Stimulated activated CD4-positive, alpha-beta T cell treated with anti-CD3 and anti-CD28 coated beads, Interleukin-15, amount 100 ng/mL, for 48 hours (primary cell): ENCODE data around the gene UBASH3A.
"Not testable (repeated sequence)": the region's sequence is repeated elsewhere in the genome, so short reads cannot be mapped to it uniquely, and the experiment has no call there.

ENCODE experiments used
- DNase-seq, 2 donors: peaks; one replicate each; pipeline ENCODE4 v3.0.0-alpha.2; 2020; ENCODE audit warnings: low read depth in 2 of 2

The UBASH3A gene

DNA sequence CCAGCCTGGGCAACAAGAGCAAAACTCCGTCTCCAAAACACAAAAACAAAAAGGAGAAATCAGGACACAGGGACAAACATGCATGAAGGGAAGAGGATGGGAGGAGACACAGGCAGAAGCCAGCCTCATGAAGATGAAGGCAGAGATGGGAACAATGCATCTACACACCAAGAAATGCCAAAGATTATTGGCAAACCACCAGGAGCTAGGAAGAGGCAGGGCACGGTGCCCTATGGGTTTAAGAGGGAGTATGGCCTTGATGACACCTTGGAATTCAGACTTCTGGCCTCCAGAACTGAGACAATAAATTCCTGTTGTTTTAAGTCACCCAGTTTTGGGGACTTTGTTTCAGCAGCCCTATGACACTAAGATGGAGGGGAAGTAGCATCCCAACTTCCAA is 13.0 kb upstream of the UBASH3A start:
- DNase-seq = no peak

GRCh38 chr21:42391297-42391696 is 12.4 kb upstream of the UBASH3A start:
- DNase-seq = no peak

DNA sequence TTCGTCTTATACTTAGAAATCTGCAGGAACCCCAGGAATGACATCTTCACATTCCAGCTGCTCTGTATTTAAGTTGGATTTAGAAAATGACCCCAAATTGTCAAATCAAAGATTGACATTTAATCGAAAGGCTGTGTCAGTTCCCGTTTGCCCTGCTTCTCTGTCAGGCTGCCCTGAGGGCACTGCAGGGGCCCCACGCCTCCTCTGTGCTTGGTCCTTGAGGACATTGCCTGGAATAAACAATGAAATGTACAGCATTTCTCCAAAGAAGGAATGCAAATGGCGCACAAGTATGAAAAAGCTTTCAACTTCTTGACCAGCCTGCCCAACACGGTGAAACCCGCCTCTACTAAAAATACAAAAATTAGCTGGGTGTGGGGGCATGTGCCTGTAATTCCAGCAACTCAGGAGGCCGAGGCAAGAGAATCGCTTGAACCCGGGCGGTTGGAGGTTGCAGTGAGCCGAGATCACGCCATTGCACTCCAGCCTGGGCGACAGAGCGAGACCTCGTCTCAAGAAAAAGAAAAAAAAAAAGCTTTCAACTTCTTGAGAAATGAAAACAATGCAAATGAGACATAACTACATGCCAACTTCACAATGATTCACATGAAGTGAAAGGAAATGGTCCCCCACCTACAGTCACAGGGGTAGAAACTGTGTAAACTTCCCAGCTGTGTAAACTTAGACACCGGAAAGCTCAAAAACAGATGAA is 10.8 kb upstream of the UBASH3A start:
- no peak for DNase-seq

DNA sequence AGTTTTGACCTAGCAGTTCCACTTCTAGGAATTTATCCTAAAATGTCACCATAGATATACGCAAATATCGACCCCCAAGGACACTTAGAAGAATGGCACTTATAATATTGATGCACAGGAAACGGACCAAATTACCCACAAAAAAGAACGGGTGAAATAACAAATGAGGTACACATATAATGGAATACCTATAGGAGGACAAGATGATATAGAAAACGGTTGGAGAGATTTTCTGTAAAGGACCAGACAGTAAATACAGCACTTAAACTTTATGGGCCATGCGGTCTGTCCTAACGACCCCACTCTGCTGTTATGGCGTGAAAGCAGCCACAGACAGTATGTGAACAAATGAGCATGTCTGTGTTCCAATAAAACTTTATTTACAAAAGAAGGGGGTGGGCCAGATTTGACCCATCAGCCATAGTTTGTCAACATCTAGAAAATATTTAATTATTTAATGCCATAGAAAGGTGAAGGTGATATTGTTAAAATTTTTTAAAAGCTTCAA is 10.2 kb upstream of the UBASH3A start:
- DNase-seq = no peak

- no peak for DNase-seq
These were observed 8.4 kb upstream of the UBASH3A start for GRCh38 chr21:42395302-42395701.

DNA sequence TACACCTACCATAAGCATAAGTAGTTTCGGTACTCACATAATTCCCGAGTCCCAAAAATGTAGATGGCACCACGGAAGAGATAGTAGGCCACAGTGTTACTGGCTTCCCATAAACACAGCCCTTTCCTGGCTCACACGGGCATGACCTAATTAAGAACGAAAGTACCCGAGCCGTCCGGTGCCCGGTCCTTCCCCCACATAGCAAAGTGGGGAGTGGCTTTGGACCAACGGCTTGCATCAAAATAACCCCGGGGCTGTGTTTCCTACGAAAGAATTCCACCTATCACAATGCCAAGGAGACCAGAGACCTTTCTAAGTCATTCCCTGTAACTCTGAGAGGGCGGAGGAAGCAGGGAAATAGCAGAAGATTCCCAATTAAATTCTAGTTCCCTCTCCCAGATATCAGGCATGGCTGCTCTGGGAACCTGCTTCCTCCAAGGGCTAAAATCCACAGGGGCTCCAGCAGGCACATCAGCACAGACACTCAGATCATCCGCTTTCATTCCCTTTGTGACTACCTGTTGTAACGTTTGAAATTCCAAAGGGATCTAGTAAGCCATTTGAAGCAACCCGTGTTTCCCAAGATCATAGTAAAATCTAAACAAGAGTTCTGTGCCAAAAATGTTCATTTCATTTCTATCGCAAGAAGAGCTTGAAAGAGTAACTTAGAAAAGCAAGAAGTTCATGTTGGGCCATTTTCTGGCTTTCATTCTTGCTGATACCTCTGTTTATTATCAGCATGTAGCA is 7.6 kb upstream of the UBASH3A start, which contains the start of gene TMPRSS3:
Gene TMPRSS3, minus strand, starts transcription at position 148 of the 747 bp plus-strand sequence. CDS start 635 bp downstream, outside the sequence.
- no peak for DNase-seq

- DNase-seq = no peak
These were observed 6.6 kb upstream of the UBASH3A start for GRCh38 chr21:42396799-42397745.

- DNase-seq = no peak
These were observed 5.8 kb upstream of the UBASH3A start for GRCh38 chr21:42397746-42398394.

- DNase-seq = no peak
These were observed 5.2 kb upstream of the UBASH3A start for GRCh38 chr21:42398436-42399028.

DNA sequence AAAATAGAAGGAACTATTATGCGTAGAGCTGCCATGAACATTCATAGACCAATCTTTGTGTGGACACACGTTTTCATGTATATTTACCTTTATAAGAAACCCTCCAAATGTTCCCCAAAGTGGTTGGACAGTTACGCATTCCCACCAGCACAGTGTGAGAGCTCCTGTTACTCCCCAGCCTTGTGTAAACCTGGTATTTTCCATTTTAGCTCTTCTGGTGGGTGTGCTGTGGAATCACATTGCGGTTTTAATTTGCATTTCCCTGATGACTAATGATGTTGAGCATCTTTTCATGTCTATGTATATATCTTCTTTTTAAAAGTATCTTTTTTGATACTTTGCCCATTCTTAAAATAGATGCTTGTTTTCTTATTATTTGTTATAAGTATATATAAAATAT is 3.2 kb upstream of the UBASH3A start:
- DNase-seq = no peak

- no peak for DNase-seq
These were observed 2.5 kb upstream of the UBASH3A start for GRCh38 chr21:42401154-42401553.

DNA sequence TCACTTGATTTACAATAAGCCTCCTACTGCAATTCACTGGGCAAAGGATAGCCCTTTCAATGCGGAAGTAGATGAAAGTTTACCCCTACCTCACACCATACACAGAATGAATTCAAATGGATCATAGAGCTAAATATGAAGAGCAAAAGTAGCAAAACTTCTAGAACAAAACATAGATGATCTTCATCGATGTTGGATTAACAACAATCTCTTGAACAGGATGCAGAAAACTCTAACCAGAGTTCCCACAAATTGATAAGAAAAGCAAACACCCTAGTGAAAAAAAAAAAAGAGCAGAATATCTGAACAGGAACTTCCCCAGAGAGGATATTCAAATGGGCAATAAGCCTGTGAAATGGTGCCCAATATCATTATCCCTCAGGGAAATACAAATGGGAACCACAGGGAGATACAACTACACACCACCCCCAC is 1.9 kb upstream of the UBASH3A start:
- DNase-seq = no peak

DNA sequence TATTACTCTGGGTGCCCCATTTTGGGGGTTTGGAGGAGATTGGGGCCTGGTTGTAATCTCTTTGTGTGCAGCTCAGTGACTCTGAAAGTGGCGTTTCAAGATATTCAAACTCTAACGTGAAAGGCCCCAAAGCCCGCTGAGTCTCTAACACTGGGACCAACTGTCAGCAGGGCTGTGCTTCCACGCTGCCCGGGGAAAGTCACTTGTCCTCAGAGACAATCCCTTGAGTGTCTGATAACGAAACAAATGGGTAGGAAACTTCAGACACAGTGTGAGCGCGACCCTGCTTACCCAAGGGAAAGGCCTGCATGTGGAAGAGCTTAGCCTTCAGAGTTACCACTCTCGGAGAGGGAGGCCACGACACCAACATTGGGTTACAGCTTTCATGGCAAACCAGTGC is 837 bp downstream of the UBASH3A start:
- DNase-seq = no peak

GRCh38 chr21:42405064-42406013 is 1.6 kb downstream of the UBASH3A start:
- no peak for DNase-seq

GRCh38 chr21:42406201-42406621 is 2.5 kb downstream of the UBASH3A start:
- DNase-seq = peak in 1 of 2 donors; percentile 58

DNA sequence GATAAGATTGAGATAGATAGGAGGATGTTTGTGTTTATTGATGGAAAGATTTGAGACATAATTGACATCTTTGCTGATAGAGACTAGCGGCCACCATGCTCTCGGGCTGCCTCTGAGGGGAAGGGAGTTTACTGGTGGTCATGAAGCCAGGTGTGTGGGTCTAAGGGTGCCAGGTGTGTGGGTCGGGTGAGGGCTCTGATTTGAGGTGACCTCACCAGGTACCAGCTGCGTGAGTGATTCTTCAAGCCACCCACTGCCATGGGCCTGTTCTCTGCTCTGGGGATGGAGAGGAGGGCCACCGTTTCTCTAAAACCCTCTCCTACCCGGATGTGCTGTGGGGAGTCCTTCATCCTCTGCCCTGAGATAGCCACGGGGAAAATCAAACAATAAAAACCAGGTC is 3.2 kb downstream of the UBASH3A start:
- no peak for DNase-seq

GRCh38 chr21:42407476-42407875 is 3.8 kb downstream of the UBASH3A start:
- DNase-seq = no peak

DNA sequence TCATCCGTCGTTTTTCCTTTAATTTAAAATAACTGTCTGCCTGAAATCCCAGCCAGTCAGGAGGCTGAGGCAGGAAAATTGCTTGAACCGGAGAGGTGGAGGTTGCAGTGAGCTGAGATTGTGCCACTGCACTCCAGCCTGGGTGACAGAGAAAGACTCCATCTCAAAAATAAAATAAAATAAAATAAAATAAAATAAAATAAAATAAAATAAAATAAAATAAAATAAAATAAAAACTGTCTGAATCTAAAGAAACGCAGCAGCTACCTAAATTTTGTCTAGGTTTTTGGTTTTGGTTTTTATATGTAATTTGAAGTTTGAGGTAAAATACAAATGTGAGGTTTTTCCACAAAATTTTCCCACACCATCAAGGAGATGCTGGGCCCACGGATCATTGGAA is 5.0 kb downstream of the UBASH3A start:
- DNase-seq = not testable (repeated sequence)

GRCh38 chr21:42409366-42409765 is 5.7 kb downstream of the UBASH3A start:
- DNase-seq = no peak
